ENCODE data around the gene ACP6. TPM values are rescaled to one million over a fixed set of nuclear protein-coding genes. Genes with fewer than 3 reads are reported as not detected.

ACP6 gene
- total RNA-seq, 1 experiment from 2014 or later: 7.5 TPM

Other genes with a start within 250 kb of the ACP6 start
- 6.0 and 8.9 TPM in 2 replicates for gene BCL9, start 129.0 kb downstream of the ACP6 start, total RNA-seq (2014; rRNA removed; shearing (Covaris generic))
- gene GJA5, start 90.1 kb upstream of the ACP6 start, total RNA-seq (2014; rRNA removed; shearing (Covaris generic)): not detected in 2 replicates
- gene GJA8, start 232.3 kb upstream of the ACP6 start, total RNA-seq (2014; rRNA removed; shearing (Covaris generic)): not detected in 2 replicates

Measured in A172 (cell line).